Measurements from ENCODE around the gene PARD3B.

PARD3B gene

DNA sequence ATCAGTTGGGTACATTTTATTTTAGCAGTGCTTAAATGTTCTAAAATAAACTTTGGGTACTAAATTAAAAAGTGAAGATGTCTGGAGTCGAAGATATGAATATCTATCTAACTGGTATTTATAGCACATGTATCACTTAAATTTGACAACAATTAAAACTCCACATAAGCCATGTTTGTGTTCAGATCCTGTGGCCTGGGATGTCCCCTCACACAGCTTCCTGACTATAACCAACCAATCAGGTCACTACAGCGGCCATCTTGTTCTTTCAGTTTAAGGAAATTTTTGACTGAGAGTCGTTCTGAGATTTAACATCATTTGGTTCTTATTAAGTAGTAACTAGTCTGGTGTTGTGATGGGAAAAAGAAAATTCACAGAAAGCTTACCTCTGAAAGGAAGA is 966.4 kb downstream of the PARD3B start:
- DNase-seq (ENCODE audit: low read depth) = no peak

DNA sequence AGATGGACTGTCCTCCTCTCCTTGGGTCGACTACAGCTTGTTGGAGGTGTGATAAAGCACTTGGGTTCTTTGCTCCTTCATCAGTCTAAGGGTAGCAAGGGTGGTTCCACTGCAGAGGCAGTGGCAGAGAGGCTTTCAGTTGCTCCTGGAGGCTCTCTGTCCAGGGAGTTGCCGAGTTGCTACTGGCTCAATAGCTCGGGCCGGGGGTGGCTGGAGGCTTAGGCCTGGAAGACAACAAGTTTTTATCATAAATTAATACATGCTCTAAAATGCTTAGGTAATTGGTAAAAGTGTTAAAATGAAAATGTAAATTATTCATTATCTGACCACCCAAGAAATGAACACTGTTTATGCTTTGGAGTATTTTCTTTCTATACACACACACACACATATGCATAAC is 975.0 kb downstream of the PARD3B start:
- DNase-seq (ENCODE audit: low read depth) = no peak

DNA sequence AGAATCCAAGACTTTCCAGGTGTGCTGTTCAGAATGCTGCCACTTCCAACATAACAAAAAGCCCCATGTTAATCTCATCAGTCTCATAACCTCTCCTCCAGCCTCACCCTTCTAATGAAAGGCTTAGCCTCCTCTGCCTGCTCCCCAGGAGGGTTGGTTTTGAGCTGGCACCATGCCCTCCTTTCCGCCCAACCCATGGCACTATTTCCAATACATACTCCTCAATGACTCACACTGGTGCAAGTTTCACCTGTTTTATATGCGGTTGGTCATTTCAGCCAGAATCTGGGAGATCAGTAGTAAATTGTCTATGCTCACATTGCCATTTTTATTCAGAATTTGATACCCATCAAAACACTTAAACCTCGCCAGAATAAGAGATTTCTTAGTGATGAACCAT is 979.4 kb downstream of the PARD3B start:
- no peak for DNase-seq (ENCODE audit: low read depth)

GRCh38 chr2:205527801-205528200 is 982.5 kb downstream of the PARD3B start:
- no peak for DNase-seq (ENCODE audit: low read depth)

DNA sequence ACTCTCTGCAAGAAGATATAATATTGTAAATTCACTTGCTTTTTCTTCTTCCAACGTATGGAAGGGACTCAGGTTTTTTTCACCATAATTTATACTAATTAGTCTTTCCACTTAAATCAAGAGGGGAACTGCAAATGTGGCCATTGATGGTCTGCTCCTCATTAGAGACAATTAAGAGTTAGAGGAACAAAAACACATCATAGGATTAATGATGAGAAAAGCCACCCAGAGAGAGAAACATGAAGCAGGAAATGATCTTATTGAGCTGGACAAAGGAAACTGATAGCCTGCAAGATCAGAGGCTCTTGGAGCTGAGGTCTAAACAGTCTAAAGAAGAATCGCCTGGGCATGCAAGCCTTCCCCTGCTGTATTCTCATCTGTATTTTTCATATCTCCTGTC is 985.8 kb downstream of the PARD3B start:
- no peak for DNase-seq (ENCODE audit: low read depth)

DNA sequence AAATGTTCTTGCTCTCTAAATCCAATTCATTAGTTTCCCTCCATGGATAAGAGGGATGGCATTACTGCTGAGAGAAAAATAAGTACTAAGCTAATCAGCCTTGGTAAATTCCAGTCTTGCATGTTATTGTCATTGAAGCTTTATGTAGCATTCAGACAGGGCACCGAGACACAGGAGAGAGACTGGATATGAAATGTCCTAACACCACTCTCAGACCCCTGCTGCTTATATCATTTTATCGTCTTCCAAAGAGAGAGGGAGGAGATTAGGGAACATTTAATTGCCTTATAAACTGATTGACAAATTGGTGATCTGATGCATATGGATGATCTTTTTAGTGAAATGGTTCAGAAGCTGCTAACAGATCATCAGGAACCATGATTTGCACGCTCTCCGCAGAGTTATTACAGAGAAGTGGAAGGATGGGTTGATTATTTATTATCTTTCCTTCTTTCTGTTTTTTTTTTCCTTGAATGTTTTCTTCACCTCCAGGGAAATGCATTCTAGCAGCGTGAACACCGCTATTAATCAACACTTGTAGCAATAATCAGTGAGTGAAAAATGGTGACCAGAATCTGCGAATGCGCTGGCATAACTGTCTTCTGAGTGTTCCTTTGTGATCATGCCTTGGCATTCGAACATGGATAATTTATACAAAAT is 986.3 kb downstream of the PARD3B start:
- DNase-seq (ENCODE audit: low read depth) = no peak

- no peak for DNase-seq (ENCODE audit: low read depth)
Measured at GRCh38 chr2:205535001-205535400, 989.7 kb downstream of the PARD3B start.

DNA sequence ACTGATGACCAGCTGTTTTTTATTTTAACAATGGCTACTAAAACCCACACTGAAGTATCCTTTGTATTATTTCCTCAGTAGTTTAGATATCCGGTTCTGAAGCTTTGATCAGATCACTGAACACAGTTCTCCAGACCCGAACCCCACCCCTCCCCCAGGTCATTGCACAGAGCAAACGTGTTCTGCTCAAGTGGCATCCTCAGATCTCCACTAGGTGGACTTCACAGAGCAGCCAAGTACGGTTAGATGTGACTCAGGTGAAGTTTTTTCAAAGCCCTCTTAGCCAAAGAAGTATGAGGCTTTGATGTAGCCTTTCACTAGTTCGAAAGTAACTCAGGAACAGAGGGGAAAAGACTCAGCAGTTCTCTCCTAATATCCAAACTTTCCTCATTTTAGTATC is 994.3 kb downstream of the PARD3B start:
- DNase-seq (ENCODE audit: low read depth) = no peak

DNA sequence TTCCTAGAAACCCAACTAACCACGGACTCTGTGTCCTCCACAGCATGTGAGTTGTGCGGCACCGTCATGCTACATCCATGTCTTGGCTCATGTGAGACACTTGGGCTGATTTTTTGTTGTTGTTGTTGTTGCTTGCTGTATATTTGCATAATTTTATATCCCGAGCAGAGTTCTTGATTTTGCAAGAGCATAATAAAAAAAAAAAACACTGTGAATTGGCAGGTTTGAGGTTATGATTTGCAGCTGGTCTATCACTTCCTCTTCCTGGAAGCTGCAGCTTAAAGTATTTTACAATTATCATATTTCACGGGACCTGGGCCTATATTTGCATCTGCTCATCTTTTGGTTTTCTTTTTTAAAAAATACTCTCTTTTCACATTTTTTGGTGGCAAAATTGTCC is 994.8 kb downstream of the PARD3B start:
- DNase-seq (ENCODE audit: low read depth) = no peak

DNA sequence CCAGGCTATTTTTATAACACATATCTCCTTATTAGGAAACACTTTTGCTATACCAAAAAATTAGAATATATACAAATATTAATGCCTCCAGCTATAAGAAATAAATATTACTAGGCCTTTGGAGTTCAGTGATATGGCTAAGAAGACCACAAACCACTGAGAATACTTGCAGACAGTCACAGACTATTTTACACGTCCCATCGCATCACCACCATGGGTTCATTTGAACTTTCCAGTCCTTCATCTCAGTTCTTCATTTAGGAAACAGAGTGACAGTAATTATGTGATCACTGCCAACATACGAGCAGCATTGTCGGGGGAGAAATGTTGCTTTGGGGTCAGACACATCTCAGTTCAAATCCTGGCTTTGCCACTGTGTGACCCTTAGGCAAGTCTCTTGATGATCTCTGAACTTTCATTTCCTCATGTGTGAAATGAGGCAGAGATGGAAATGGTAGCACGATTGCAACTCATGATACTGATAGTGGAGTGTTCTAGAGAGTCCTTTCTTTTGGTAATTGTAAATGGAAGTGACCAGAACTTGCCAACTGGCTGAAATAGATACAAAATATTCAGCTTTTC is 998.1 kb downstream of the PARD3B start:
- no peak for DNase-seq (ENCODE audit: low read depth)

DNA sequence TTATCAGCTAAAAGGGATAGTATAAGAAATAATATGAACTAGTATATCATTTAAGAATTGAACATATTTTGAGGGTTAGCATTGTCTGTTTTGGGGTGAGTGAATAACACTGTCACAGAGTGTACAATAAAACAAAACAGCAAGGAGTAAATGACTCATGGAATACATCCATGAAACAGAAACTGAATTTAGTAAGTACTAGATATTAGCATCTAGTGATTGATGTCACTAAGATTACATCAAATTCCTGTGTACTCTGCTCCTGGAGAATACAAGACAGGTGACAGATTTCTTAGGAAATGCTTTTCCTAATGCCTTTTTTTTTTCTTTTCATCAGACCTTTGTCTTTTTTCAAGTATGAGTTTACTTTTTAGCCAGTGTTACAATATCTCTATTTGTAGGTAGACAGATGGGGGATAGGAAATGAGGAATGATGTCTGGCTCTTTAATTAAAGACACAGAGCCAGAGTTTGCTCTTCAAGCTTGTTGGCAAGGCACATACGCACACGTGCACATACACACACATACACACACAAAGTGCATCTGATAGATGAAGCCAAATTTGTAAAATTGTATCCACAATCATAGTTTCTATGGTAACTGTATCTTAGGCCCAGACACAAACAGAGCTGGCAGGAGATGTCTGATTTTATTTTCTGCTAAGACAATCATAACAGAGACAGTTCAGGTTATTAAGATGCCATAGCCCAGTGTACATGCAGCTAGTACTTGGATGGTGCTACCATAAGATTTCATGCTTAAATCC is 998.8 kb downstream of the PARD3B start:
- DNase-seq (ENCODE audit: low read depth) = no peak

GRCh38 chr2:205545971-205546816 is 1000.9 kb downstream of the PARD3B start:
- no peak for DNase-seq (ENCODE audit: low read depth)

- DNase-seq (ENCODE audit: low read depth) = no peak
Measured at GRCh38 chr2:205555566-205556230, 1010.4 kb downstream of the PARD3B start.

- DNase-seq (ENCODE audit: low read depth) = no peak
Measured at GRCh38 chr2:205556357-205556756, 1011.1 kb downstream of the PARD3B start.

- no peak for DNase-seq (ENCODE audit: low read depth)
Measured at GRCh38 chr2:205556841-205557539, 1011.7 kb downstream of the PARD3B start.

- no peak for DNase-seq (ENCODE audit: low read depth)
Measured at GRCh38 chr2:205557873-205558272, 1012.6 kb downstream of the PARD3B start.

GRCh38 chr2:205561441-205561840 is 1016.2 kb downstream of the PARD3B start:
- DNase-seq (ENCODE audit: low read depth) = no peak

DNA sequence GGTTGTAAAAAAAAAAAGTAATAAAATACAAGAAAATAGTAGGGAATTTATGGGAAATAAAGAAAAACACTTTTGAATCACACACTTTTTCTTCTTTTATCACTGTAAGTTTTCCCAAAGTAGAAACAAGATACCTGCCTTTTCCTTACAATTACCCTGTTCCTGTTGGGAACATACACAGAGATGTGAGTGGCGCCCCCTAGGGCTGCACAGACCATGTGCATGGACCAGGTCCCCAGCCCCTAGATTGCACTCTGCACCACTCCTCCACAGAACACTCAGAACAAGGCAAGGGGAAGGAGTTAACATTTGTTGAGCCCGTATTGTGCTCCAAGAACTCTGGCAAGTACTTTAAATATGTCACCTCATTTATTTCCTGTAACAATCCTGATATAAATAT is 1018.4 kb downstream of the PARD3B start:
- DNase-seq (ENCODE audit: low read depth) = no peak

DNA sequence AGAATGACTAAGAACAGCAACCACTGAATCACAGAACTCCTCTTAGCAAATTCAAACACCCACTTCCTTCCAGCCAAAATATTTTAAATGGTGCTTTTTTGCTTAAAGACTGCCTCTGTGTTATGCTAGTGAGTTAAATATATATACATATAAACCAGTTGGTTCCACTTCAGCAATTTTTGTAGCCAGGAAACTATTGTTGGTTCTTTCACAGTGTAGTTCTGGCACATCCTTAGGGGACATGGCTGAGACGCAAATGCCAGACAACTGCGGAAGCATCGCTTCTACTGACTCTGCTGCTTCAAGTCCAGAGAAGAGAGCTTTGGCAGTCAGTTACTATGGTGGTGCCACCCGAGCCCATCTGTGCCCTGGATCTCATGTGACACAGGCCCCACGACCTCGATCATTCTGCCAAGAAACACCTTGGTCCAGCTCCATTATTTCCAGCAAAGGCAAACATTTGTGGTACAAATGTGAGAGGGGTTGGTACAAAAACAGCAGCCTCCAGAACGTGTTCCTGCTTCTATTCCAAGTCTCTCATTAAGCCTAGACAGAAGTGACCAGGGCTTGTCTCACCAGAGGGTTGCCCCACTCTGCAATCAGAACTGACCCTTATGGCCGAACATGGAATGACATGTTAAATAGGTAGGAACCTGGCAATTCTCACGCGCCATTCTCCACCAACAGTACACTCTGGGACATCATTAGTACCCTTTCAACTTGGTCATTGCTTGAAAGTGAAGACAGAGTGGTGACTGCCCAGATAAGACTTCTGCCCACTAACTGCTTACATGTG is 1019.3 kb downstream of the PARD3B start:
- DNase-seq (ENCODE audit: low read depth) = no peak

GRCh38 chr2:205565142-205565522 is 1019.9 kb downstream of the PARD3B start:
- DNase-seq (ENCODE audit: low read depth) = no peak

Measured in stimulated activated CD8-positive, alpha-beta memory T cell treated with anti-CD3 and anti-CD28 coated beads, Interleukin-12 subunit alpha, Interleukin-12 subunit beta, amount 100 ng/mL, for 1 hour (primary cell).